GM12875 (cell line): Measurements from ENCODE around the gene PTPRC.

Experiments used
- H3K4me3 ChIP-seq: one replicate; pipeline ENCODE4 v1.5.1; 2011; ENCODE audit warnings: low read depth, low read length, control low read depth
- TF ChIP-seq, protein P1 (sequence below): IDR thresholded peaks from 2 replicates; pipeline ENCODE4 v1.5.1; 2011; ENCODE audit warnings: low read depth, mild to moderate bottlenecking, control low read depth, inconsistent platforms, low read length, moderate library complexity, borderline replicate concordance; ENCODE audit not compliant: insufficient read depth

PTPRC gene

DNA sequence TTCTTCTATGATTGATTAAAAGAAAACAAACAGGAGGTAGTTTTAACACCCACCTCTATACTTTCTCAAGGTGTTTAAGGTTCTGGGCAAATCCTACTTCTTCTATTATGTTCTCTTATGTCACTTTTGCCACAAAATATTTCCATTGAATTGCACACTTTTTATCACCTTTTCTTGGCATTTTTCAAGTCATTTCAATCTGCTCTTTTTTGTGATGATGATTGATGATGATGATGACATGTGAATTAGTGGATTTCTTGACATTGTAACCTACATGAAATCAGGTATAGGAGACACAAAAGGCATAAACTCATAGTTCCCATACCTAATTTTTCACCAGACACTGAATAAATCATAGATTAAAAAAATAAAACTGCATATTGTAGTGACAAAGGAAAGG lies 4.1 kb downstream of the PTPRC start:
- no peak overlapping the region for H3K4me3 ChIP-seq

DNA sequence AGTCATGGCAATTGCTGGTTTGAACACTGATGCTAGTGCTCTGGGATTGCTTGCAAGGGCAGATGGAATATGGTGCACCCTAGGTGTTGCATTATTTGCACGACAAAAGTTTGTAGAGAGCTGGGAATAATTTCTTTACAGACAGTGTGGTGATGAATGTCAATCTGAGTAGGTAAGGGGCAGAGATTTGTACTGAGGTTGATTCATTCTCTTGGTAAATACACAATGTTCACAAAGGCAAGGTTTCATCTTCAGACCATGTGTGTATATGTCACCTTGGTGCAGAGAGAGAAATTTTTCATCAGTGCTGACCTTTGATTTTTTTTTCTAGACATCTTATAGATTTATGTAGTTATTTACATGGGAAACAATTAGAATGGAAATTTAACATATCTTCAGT lies 5.0 kb downstream of the PTPRC start:
- no peak overlapping the region for H3K4me3 ChIP-seq

More for the DNA sequence above, 4.1 kb downstream of the PTPRC start:
- TF ChIP-seq, protein P1, sequence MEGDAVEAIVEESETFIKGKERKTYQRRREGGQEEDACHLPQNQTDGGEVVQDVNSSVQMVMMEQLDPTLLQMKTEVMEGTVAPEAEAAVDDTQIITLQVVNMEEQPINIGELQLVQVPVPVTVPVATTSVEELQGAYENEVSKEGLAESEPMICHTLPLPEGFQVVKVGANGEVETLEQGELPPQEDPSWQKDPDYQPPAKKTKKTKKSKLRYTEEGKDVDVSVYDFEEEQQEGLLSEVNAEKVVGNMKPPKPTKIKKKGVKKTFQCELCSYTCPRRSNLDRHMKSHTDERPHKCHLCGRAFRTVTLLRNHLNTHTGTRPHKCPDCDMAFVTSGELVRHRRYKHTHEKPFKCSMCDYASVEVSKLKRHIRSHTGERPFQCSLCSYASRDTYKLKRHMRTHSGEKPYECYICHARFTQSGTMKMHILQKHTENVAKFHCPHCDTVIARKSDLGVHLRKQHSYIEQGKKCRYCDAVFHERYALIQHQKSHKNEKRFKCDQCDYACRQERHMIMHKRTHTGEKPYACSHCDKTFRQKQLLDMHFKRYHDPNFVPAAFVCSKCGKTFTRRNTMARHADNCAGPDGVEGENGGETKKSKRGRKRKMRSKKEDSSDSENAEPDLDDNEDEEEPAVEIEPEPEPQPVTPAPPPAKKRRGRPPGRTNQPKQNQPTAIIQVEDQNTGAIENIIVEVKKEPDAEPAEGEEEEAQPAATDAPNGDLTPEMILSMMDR, result no peak

GRCh38 chr1:198647055-198647454 lies 8.2 kb downstream of the PTPRC start:
- H3K4me3 ChIP-seq, result no peak overlapping the region
- TF ChIP-seq, protein P1, result no peak

More for the DNA sequence above, 5.0 kb downstream of the PTPRC start:
- TF ChIP-seq, protein P1, result no peak

DNA sequence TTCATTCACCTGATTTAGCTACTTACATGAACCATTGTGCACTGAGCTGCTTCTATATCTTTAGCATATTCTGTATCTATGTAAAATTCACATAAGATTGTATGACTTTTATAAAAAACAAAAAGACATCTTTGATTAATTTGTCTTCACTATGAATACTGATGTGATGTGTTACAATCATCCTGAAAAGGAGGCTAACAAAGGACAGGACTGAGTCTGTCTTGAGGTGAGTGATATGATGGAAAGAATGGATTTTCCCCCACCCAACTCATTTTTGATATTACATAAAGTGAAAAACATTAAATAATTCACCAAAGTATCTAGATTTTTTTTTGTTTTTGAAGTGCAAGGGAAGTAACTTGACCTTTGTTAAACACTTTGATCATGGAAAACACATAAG lies 9.8 kb downstream of the PTPRC start:
- TF ChIP-seq, protein P1, result no peak
- H3K4me3 ChIP-seq, result no peak overlapping the region

DNA sequence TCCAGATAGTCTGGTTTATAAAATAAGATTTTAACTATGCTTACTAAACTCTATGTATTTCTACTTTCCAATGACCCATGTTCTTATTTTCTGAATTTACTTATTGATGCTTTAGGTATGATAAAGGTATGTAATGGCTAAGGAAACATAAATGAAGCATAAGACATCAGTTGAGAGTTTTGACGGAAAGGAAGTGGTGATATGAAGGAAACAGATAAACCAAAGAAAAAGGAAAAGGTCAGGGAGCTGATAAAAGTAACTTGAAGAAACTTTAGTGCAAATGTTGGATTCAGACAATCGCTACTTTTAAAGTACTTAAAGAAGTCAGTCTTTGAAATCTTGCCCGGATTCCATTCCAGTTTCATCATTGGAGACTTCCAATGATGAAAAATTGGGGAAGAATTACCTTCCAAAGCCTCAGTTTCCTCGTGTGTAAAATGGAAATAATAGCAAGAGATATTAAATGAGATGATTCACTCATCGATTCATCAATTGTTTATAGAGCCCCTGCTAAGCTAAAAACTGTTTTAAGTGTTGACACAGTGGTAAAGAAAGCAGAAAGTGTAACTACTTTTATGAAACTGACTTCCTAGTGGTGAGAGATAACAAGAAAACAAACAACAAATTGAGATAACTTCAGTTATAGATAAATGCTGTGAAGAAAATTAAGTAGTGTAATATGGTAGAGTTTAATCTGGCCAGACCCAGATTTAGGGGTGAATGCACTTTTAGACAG lies 10.6 kb downstream of the PTPRC start:
- H3K4me3 ChIP-seq, result no peak overlapping the region
- TF ChIP-seq, protein P1, result no peak

DNA sequence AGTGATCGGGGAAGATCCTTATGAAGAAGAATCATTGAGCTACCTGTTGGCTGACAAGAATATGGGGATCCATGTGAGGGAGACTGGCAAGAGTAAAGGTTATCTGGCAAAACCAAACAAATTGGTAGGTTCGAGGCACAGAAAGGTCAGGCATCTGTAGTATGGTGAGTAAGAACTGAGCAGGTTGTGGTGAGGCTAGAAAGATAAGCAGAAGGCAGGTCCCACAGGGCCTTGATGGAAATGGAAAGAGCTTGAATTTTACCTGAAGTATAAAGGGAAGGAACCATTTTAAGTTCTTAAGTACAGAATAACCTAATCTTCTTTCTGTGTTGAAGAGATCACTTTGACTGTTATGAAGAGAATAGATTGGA lies 11.1 kb downstream of the PTPRC start:
- TF ChIP-seq, protein P1, result no peak

DNA sequence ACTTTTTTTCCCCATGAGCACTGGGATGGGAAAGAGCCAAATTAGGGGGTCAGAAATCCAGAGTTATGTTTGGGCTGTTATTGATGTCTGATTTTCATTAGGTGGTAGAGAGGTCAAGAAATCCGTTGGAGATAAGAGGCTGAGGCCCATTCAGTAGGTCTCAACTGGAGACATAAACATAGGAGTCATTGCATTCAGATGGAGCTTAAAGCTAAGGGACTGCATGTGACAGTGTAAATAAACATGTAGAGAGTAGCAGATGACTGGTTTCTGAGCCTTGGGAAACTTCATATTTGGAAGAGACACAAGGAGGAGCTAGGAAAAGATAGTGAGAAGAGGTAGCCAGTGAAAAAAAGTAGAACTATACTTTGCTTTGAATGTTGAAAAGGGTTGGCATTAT lies 11.7 kb downstream of the PTPRC start:
- no peak overlapping the region for H3K4me3 ChIP-seq
- TF ChIP-seq, protein P1, result no peak

More for the DNA sequence above, 11.1 kb downstream of the PTPRC start:
- H3K4me3 ChIP-seq, result no peak overlapping the region
